Activated CD4-positive, alpha-beta T cell treated with anti-CD3 and anti-CD28 coated beads, Interleukin-2, amount 10 ng/mL, durations not matched to agents 24 days and 14 days (primary cell): ENCODE measurements around the gene PKNOX1. TPM values are rescaled to one million over a fixed set of nuclear protein-coding genes. Genes with fewer than 3 reads are reported as not detected.
A peak's percentile ranks its signal among the peaks of the same experiment; 100 is the strongest.
"Not testable (repeated sequence)": the region's sequence is repeated elsewhere in the genome, so short reads cannot be mapped to it uniquely, and the experiment has no call there.

Experiments
- DNase-seq: peaks from one replicate; pipeline ENCODE4 v3.0.0; 2022
- H3K27ac Mint-ChIP-seq: one replicate; pipeline ENCODE4 v1.8.0; 2022; ENCODE audit warnings: mild to moderate bottlenecking, mixed read lengths
- H3K27me3 Mint-ChIP-seq: one replicate; pipeline ENCODE4 v1.8.0; 2022; ENCODE audit warnings: mixed read lengths
- H3K36me3 Mint-ChIP-seq: one replicate; pipeline ENCODE4 v1.8.0; 2022; ENCODE audit warnings: low read depth, mild to moderate bottlenecking, mixed read lengths
- H3K4me1 Mint-ChIP-seq: one replicate; pipeline ENCODE4 v1.8.0; 2021; ENCODE audit warnings: mixed read lengths
- H3K4me3 Mint-ChIP-seq: one replicate; pipeline ENCODE4 v1.8.0; 2022; ENCODE audit warnings: mild to moderate bottlenecking, moderate library complexity, mixed read lengths
- H3K9me3 Mint-ChIP-seq: one replicate; pipeline ENCODE4 v1.8.0; 2021; ENCODE audit warnings: mixed read lengths
- intact Hi-C: fragments of 100-400 bp; cut with micrococcal nuclease; formaldehyde crosslinking; loops from one replicate; pipeline ENCODE4 v1.15.1; 2023
- total RNA-seq: library from RNA; stranded (reverse); gene quantifications from 2 replicates; pipeline ENCODE4 v1.2.3, GENCODE V29; 2022

Gene PKNOX1
- total RNA-seq, 1 donor from 2014 or later: 23.1 TPM

- no peak for DNase-seq
- Mint-ChIP-seq H3K4me3 (no peak overlapping the region), H3K27me3 (no peaks in the 10 kb centered on the region), H3K27ac (no peak overlapping the region), H3K36me3 (peaks cover 9% of the 10 kb centered on the region), H3K4me1 (peaks cover 12% of the 10 kb centered on the region), H3K9me3 (no peaks in the 10 kb centered on the region)
- intact Hi-C loops: no loop called here
These were observed 9.5 kb downstream of the PKNOX1 start for GRCh38 chr21:42983869-42984268.

- H3K27ac Mint-ChIP-seq: peak overlapping the region; percentile 63
- peaks cover 5% of the 10 kb centered on the region for H3K36me3 Mint-ChIP-seq
- H3K4me3 Mint-ChIP-seq: no peak overlapping the region
- no peaks in the 10 kb centered on the region for H3K9me3 Mint-ChIP-seq
- no peaks in the 10 kb centered on the region for H3K27me3 Mint-ChIP-seq
- peaks cover 20% of the 10 kb centered on the region for H3K4me1 Mint-ChIP-seq
- intact Hi-C loops: no loop called here
- DNase-seq: no peak
These were observed 11.9 kb downstream of the PKNOX1 start for GRCh38 chr21:42986125-42986783.

- H3K4me3 Mint-ChIP-seq: no peak overlapping the region
- H3K27ac Mint-ChIP-seq: no peak overlapping the region
- intact Hi-C loops: no loop called here
These were observed 14.0 kb downstream of the PKNOX1 start for GRCh38 chr21:42988236-42988965.

DNA sequence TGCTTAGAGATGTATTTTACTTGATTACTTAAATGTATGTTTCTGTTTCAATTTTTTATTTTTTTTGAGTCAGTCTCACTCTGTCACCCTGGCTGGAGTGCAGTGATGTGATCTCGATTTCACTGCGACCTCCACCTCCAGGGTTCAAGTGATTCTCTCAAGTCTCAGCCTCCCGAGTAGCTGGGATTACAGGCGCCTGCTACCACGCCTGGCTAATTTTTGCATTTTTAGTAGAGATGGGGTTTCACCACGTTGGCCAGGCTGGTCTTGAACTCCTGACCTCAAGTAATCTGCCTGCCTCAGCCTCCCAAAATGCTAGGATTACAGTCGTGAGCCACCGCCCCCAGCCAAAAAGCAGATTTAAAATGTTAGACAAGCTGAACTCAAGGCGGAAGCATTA is 15.0 kb downstream of the PKNOX1 start:
- H3K4me3 Mint-ChIP-seq, H3K9me3 Mint-ChIP-seq, H3K36me3 Mint-ChIP-seq, H3K27me3 Mint-ChIP-seq, intact Hi-C loops, DNase-seq: not testable (repeated sequence)
- Mint-ChIP-seq H3K27ac (peak overlapping the region; percentile 29), H3K4me1 (peaks cover 16% of the 10 kb centered on the region)

More at GRCh38 chr21:42988236-42988965, 14.0 kb downstream of the PKNOX1 start:
- Mint-ChIP-seq H3K9me3 (no peaks in the 10 kb centered on the region), H3K4me1 (peaks cover 16% of the 10 kb centered on the region), H3K27me3 (no peaks in the 10 kb centered on the region), H3K36me3 (peaks cover 1% of the 10 kb centered on the region)
- DNase-seq: no peak

- H3K4me3 Mint-ChIP-seq: no peak overlapping the region
- intact Hi-C loops: no loop called here
- peak overlapping the region; percentile 29 for H3K27ac Mint-ChIP-seq
- peaks cover 1% of the 10 kb centered on the region for H3K36me3 Mint-ChIP-seq
- H3K9me3 Mint-ChIP-seq: no peaks in the 10 kb centered on the region
- no peak for DNase-seq
- no peaks in the 10 kb centered on the region for H3K27me3 Mint-ChIP-seq
- peaks cover 16% of the 10 kb centered on the region for H3K4me1 Mint-ChIP-seq
These were observed 15.7 kb downstream of the PKNOX1 start for GRCh38 chr21:42989816-42990650.

DNA sequence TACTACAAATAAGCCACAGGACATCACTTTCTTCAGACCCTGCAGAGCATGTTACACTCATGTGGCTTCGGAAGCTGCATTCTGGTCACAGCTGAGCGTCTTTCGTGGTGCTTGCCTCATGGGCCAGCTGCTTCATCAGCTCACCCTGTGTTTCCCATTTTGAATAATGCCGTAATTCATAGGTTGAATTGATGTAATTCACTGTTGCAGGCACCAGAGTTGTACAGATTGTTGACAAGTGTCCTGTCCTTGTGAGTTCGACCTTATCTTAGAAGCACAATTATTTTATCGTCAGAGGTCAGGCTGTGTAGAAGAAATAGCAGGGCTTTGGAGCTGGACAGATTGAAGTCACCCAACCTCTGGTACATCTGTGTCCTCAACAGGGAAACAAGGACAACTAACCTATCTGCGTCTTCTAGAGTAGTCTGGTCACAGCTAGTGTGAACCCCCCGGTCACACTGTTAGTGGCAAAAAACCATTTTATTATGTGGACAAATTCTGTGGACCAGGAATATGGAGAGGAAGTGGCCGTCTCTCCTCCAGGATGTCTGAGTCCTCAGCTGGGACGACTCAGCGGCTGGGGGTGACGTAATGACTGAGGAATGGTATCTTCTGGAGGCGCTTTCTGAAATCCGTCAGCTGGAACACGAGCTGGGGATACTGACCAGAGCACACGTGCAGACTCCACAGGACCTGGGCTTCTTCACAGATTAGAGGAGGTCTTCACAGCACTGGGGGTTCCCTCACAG is 17.8 kb downstream of the PKNOX1 start:
- H3K36me3 Mint-ChIP-seq: peaks cover 2% of the 10 kb centered on the region
- no peaks in the 10 kb centered on the region for H3K27me3 Mint-ChIP-seq
- no peaks in the 10 kb centered on the region for H3K9me3 Mint-ChIP-seq
- intact Hi-C loops: no loop called here
- no peak overlapping the region for H3K4me3 Mint-ChIP-seq
- peaks cover 10% of the 10 kb centered on the region for H3K4me1 Mint-ChIP-seq
- H3K27ac Mint-ChIP-seq: no peak overlapping the region
- no peak for DNase-seq

- DNase-seq: no peak
- Mint-ChIP-seq H3K4me3 (no peak overlapping the region), H3K27me3 (no peaks in the 10 kb centered on the region), H3K9me3 (peaks cover 6% of the 10 kb centered on the region), H3K27ac (no peak overlapping the region), H3K4me1 (peaks cover 13% of the 10 kb centered on the region), H3K36me3 (peaks cover 10% of the 10 kb centered on the region)
- intact Hi-C loops: no loop called here
These were observed 18.8 kb downstream of the PKNOX1 start for GRCh38 chr21:42993051-42993712.

- intact Hi-C loops: no loop called here
- DNase-seq: no peak
- peaks cover 5% of the 10 kb centered on the region for H3K4me1 Mint-ChIP-seq
These were observed 22.7 kb downstream of the PKNOX1 start for GRCh38 chr21:42997053-42997452.

DNA sequence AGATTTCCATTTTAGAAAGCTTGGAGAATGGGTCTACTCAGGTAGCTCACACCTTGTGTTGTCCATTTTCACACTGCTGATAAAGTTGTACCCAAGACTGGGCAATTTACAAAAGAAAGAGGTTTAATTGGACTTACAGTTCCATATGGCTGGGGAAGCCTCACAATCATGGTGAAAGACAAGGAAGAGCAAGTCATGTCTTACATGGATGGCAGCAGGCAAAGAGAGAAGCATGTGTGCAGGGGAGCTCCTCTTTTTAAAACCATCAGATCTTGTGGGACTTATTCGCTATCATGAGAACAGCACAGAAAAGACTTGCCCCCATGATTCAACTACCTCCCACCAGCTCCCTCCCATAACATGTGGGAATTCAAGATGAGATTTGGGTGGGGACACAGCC is 23.6 kb downstream of the PKNOX1 start:
- H3K27me3 Mint-ChIP-seq, intact Hi-C loops, H3K27ac Mint-ChIP-seq, H3K4me1 Mint-ChIP-seq, H3K4me3 Mint-ChIP-seq, DNase-seq: not testable (repeated sequence)
- peaks cover 30% of the 10 kb centered on the region for H3K36me3 Mint-ChIP-seq
- peaks cover 17% of the 10 kb centered on the region for H3K9me3 Mint-ChIP-seq

More at GRCh38 chr21:42997053-42997452, 22.7 kb downstream of the PKNOX1 start:
- H3K36me3 Mint-ChIP-seq: peaks cover 30% of the 10 kb centered on the region
- no peaks in the 10 kb centered on the region for H3K27me3 Mint-ChIP-seq
- H3K27ac Mint-ChIP-seq: peak overlapping the region; percentile 8
- no peak overlapping the region for H3K4me3 Mint-ChIP-seq
- H3K9me3 Mint-ChIP-seq: peaks cover 17% of the 10 kb centered on the region

DNA sequence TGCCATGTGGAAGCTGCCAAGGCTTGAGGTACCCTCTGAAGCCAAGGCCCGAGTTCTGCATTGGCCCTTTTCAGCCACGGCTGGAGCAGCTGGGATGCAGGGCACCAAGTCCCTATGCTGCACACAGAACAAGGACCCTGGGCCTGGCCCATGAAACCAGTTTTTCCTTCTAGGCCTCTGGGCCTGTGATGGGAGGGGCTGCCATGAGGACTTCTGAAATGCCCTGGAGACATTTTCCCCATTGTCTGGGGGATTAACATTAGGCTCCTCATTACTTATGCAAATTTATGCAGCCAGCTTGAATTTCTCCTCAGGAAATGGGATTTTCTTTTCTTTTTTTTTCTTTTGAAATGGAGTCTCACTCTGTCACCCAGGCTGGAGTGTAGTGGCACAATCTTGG is 24.8 kb downstream of the PKNOX1 start:
- H3K4me3 Mint-ChIP-seq, intact Hi-C loops, H3K4me1 Mint-ChIP-seq, DNase-seq, H3K27ac Mint-ChIP-seq, H3K27me3 Mint-ChIP-seq: not testable (repeated sequence)
- Mint-ChIP-seq H3K36me3 (peaks cover 34% of the 10 kb centered on the region), H3K9me3 (peaks cover 17% of the 10 kb centered on the region)

DNA sequence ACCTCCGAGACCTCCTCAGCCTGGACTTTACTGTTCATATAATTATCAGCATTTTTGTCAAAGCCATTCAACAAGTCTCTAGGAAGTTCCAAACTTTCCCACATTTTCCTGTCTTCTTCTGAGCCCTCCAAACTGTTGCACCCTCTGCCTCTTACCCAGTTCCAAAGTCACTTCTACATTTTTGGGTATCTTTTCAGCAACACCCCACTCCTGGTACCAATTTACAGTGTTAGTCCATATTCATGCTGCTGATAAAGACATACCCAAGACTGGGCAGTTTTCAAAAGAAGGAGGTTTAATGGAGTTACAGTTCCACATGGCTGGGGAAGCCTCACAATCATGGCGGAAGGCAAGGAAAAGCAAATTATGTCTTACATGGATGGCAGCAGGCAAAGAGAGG is 25.7 kb downstream of the PKNOX1 start:
- Mint-ChIP-seq H3K36me3 (peaks cover 40% of the 10 kb centered on the region), H3K9me3 (peaks cover 17% of the 10 kb centered on the region)
- H3K27ac Mint-ChIP-seq, intact Hi-C loops, H3K27me3 Mint-ChIP-seq, H3K4me1 Mint-ChIP-seq, DNase-seq, H3K4me3 Mint-ChIP-seq: not testable (repeated sequence)

- Mint-ChIP-seq H3K27me3 (no peaks in the 10 kb centered on the region), H3K4me1 (peaks cover 5% of the 10 kb centered on the region), H3K36me3 (peaks cover 42% of the 10 kb centered on the region), H3K4me3 (no peak overlapping the region), H3K9me3 (peaks cover 17% of the 10 kb centered on the region), H3K27ac (no peak overlapping the region)
- intact Hi-C loops: no loop called here
- no peak for DNase-seq
These were observed 27.0 kb downstream of the PKNOX1 start for GRCh38 chr21:43001316-43001715.

DNA sequence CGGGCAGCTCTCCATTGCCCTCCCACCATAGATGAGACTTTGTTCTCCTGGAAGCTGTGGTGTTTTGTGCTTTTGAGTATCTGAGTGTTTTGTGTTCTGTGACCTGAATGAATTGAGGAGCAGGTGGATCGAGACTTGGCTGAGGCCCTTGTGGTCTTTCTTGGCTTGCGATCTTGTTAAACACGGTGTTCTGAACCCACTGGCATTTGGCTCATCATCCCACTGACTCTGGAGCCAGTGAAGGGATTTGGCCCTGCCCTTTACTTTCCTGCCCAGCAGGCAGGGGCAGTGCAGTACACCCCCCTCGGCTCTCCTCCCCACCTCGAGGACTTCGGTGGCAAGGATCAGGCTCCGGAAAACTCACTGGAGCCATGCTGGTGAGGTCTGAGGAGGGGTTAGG is 30.6 kb downstream of the PKNOX1 start:
- peaks cover 2% of the 10 kb centered on the region for H3K4me1 Mint-ChIP-seq

More for the DNA sequence above, 30.6 kb downstream of the PKNOX1 start:
- DNase-seq: no peak
- H3K27ac Mint-ChIP-seq: no peak overlapping the region
- intact Hi-C loops: no loop called here
- peaks cover 7% of the 10 kb centered on the region for H3K9me3 Mint-ChIP-seq
- no peak overlapping the region for H3K4me3 Mint-ChIP-seq
- H3K27me3 Mint-ChIP-seq: no peaks in the 10 kb centered on the region
- peaks cover 39% of the 10 kb centered on the region for H3K36me3 Mint-ChIP-seq
